ENCODE measurements around the gene EFCAB6.

EFCAB6 gene

GRCh38 chr22:43570531-43571165 is 241.5 kb downstream of the EFCAB6 start:
- DNase-seq (ENCODE audit: low read depth, low spot score): no peak
- in situ Hi-C loops (cut with HindIII; ENCODE audit: low sequenced_read_pairs): no loop called here
- no peak overlapping the region for H3K4me3 ChIP-seq (ENCODE audit: low read depth, low read length)
- TF ChIP-seq, protein P1, sequence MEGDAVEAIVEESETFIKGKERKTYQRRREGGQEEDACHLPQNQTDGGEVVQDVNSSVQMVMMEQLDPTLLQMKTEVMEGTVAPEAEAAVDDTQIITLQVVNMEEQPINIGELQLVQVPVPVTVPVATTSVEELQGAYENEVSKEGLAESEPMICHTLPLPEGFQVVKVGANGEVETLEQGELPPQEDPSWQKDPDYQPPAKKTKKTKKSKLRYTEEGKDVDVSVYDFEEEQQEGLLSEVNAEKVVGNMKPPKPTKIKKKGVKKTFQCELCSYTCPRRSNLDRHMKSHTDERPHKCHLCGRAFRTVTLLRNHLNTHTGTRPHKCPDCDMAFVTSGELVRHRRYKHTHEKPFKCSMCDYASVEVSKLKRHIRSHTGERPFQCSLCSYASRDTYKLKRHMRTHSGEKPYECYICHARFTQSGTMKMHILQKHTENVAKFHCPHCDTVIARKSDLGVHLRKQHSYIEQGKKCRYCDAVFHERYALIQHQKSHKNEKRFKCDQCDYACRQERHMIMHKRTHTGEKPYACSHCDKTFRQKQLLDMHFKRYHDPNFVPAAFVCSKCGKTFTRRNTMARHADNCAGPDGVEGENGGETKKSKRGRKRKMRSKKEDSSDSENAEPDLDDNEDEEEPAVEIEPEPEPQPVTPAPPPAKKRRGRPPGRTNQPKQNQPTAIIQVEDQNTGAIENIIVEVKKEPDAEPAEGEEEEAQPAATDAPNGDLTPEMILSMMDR (IDR thresholded peaks at IDR 0.05; ENCODE audit: low read depth, low read length): no peak

GRCh38 chr22:43569111-43569510 is 243.0 kb downstream of the EFCAB6 start:
- no peak for DNase-seq (ENCODE audit: low read depth, low spot score)
- TF ChIP-seq, protein P1 (IDR thresholded peaks at IDR 0.05; ENCODE audit: low read depth, low read length): no peak
- H3K4me3 ChIP-seq (ENCODE audit: low read depth, low read length): no peak overlapping the region
- in situ Hi-C loops (cut with HindIII; ENCODE audit: low sequenced_read_pairs): no loop called here

GRCh38 chr22:43567691-43568324 is 244.3 kb downstream of the EFCAB6 start:
- no peak for DNase-seq (ENCODE audit: low read depth, low spot score)
- TF ChIP-seq, protein P1 (IDR thresholded peaks at IDR 0.05; ENCODE audit: low read depth, low read length): no peak
- no peak overlapping the region for H3K4me3 ChIP-seq (ENCODE audit: low read depth, low read length)
- in situ Hi-C loops (cut with HindIII; ENCODE audit: low sequenced_read_pairs): no loop called here

DNA sequence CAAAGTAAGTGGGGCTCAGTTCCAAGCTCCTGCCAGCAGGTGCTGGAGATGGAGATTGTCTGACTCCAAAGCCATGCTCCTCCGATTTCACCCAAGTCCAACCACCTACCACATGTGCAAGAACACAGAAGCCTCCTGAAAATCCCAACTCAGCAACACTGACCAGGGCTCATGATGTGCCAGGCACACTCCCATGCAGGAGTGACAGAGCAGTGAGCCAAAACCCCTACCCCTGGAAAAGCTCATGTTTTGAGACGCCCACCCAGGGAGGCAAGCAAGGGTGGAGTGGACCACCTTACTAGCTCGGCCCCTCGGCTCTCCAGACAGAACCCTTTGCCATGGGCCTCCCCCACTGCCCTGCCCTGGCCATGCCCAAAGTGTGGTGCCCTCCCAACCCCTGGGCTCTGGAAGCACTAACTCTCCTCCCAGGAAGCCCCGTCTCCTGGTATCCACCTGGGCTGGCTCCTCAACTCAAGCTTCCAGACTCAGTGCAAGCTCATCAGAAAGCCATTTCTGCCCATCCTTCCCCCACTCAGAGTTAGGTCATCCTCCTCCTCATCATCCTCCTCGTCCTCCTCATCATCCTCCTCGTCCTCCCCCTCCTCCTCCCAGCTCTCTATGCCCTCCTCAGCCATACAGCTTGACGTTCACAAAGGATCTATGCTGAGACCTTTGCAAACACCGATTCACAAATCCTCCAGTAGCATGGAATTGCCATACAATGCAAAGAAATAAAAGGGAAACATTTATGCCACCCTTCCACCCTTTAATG is 245.4 kb downstream of the EFCAB6 start:
- in situ Hi-C loops (cut with HindIII; ENCODE audit: low sequenced_read_pairs): no loop called here
- no peak overlapping the region for H3K4me3 ChIP-seq (ENCODE audit: low read depth, low read length)
- TF ChIP-seq, protein P1 (IDR thresholded peaks at IDR 0.05; ENCODE audit: low read depth, low read length): no peak
- DNase-seq (ENCODE audit: low read depth, low spot score): no peak

GRCh38 chr22:43566021-43566420 is 246.1 kb downstream of the EFCAB6 start:
- TF ChIP-seq, protein P1 (IDR thresholded peaks at IDR 0.05; ENCODE audit: low read depth, low read length): no peak
- no peak for DNase-seq (ENCODE audit: low read depth, low spot score)
- in situ Hi-C loops (cut with HindIII; ENCODE audit: low sequenced_read_pairs): no loop called here
- H3K4me3 ChIP-seq (ENCODE audit: low read depth, low read length): no peak overlapping the region

GRCh38 chr22:43564859-43565258 is 247.2 kb downstream of the EFCAB6 start:
- TF ChIP-seq, protein P1 (IDR thresholded peaks at IDR 0.05; ENCODE audit: low read depth, low read length): no peak
- no peak for DNase-seq (ENCODE audit: low read depth, low spot score)
- no peak overlapping the region for H3K4me3 ChIP-seq (ENCODE audit: low read depth, low read length)
- in situ Hi-C loops (cut with HindIII; ENCODE audit: low sequenced_read_pairs): no loop called here

Measured in astrocyte of the spinal cord (primary cell).